GM12878 (cell line): Measurements from ENCODE around the gene PPM1A.

ENCODE experiments used
- CBX5 ChIP-seq: sonication (generic); IDR thresholded peaks from 2 replicates; pipeline ENCODE4 v1.6.1; 2016; ENCODE audit warnings: low read depth, moderate library complexity, mild to moderate bottlenecking, inconsistent platforms
- EZH2 ChIP-seq: IDR thresholded peaks from 2 replicates; pipeline ENCODE4 v1.6.1; 2012; ENCODE audit warnings: low read depth, mild to moderate bottlenecking, control low read depth, inconsistent platforms, low read length, borderline replicate concordance; ENCODE audit not compliant: control insufficient read depth
- FOXK2 ChIP-seq: fragments of 450-650 bp; IDR thresholded peaks from 2 replicates; pipeline ENCODE4 v1.6.1; 2017; ENCODE audit warnings: mild to moderate bottlenecking, moderate library complexity
- JUND ChIP-seq: IDR thresholded peaks from 2 replicates; pipeline ENCODE4 v1.6.1; 2012; ENCODE audit warnings: low read depth, mild to moderate bottlenecking, low read length, improper control_type of control experiment, moderate library complexity
- SP1 ChIP-seq: IDR thresholded peaks from one replicate; pipeline ENCODE4 v1.6.1; 2011; ENCODE audit warnings: low read depth, low read length
- TF ChIP-seq, protein P1 (sequence below), 3 experiments: IDR thresholded peaks in 2 of 3; conservative IDR thresholded peaks in 1 of 3; 2 replicates each; pipeline ENCODE4 v1.5.1; 2011; ENCODE audit warnings: low read depth in 3 of 3, low read length in 3 of 3, mild to moderate bottlenecking in 3 of 3, control low read depth in 2 of 3, moderate library complexity in 2 of 3, inconsistent platforms in 1 of 3, mixed read lengths in 1 of 3; ENCODE audit not compliant: control insufficient read depth in 2 of 3, insufficient read depth in 1 of 3; ENCODE audit errors: extremely low read depth in 1 of 3
- TF ChIP-seq, protein P2 (sequence below): fragments of 150-350 bp; IDR thresholded peaks from 2 replicates; pipeline ENCODE4 v1.6.1; 2016; ENCODE audit warnings: low read depth, low read length
- TF ChIP-seq, protein P3 (sequence below): IDR thresholded peaks from 2 replicates; pipeline ENCODE4 v1.6.1; 2011; ENCODE audit warnings: low read depth, mild to moderate bottlenecking, low read length, moderate library complexity, borderline replicate concordance; ENCODE audit errors: extremely low read depth
- TF ChIP-seq, protein P4 (sequence below): IDR thresholded peaks from 2 replicates; pipeline ENCODE4 v1.6.1; 2011; ENCODE audit warnings: low read depth, low read length, improper control_type of control experiment, borderline replicate concordance
- TF ChIP-seq, protein P5 (sequence below): IDR thresholded peaks from 2 replicates; pipeline ENCODE4 v1.6.1; 2012; ENCODE audit warnings: mild to moderate bottlenecking, low read depth, low read length

DNA sequence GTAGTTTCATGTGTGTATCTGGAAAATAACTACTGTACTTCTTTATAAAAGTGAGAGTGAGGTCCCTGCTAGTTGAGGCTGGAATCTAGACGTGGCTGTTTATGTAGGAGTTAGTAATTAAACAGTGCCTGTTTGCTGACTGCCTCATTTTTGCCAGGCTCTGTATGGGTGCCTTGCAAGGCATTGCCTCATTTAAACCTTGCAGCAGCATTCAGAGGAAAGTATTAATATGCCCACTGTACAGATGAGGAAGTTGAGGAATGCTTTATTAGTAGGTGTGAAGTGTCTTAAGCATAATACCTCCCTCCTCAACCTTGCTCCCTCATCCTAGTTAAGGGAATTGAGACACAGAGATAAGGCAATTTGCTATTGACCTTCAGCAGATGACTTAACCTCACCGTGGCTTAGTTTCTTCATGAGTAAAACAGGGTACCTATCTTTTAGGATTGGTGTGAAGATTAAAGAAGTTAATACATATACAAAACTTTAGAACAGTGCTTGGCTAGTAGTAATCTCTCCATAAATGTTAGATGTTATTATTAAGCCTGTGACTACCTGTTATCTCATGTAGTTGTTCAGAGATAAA is 28.7 kb downstream of the PPM1A start:
- TF ChIP-seq FOXK2, result no peak
- no peak for TF ChIP-seq EZH2
- TF ChIP-seq, protein P1, sequence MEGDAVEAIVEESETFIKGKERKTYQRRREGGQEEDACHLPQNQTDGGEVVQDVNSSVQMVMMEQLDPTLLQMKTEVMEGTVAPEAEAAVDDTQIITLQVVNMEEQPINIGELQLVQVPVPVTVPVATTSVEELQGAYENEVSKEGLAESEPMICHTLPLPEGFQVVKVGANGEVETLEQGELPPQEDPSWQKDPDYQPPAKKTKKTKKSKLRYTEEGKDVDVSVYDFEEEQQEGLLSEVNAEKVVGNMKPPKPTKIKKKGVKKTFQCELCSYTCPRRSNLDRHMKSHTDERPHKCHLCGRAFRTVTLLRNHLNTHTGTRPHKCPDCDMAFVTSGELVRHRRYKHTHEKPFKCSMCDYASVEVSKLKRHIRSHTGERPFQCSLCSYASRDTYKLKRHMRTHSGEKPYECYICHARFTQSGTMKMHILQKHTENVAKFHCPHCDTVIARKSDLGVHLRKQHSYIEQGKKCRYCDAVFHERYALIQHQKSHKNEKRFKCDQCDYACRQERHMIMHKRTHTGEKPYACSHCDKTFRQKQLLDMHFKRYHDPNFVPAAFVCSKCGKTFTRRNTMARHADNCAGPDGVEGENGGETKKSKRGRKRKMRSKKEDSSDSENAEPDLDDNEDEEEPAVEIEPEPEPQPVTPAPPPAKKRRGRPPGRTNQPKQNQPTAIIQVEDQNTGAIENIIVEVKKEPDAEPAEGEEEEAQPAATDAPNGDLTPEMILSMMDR (IDR thresholded peaks at IDR 0.05 in 2 of 3, conservative IDR thresholded peaks at IDR 0.05 in 1 of 3; ENCODE audit: control insufficient read depth in 2 of 3, extremely low read depth in 1 of 3, insufficient read depth in 1 of 3, low read depth in 3 of 3, low read length in 3 of 3), result no peak
- TF ChIP-seq, protein P2, sequence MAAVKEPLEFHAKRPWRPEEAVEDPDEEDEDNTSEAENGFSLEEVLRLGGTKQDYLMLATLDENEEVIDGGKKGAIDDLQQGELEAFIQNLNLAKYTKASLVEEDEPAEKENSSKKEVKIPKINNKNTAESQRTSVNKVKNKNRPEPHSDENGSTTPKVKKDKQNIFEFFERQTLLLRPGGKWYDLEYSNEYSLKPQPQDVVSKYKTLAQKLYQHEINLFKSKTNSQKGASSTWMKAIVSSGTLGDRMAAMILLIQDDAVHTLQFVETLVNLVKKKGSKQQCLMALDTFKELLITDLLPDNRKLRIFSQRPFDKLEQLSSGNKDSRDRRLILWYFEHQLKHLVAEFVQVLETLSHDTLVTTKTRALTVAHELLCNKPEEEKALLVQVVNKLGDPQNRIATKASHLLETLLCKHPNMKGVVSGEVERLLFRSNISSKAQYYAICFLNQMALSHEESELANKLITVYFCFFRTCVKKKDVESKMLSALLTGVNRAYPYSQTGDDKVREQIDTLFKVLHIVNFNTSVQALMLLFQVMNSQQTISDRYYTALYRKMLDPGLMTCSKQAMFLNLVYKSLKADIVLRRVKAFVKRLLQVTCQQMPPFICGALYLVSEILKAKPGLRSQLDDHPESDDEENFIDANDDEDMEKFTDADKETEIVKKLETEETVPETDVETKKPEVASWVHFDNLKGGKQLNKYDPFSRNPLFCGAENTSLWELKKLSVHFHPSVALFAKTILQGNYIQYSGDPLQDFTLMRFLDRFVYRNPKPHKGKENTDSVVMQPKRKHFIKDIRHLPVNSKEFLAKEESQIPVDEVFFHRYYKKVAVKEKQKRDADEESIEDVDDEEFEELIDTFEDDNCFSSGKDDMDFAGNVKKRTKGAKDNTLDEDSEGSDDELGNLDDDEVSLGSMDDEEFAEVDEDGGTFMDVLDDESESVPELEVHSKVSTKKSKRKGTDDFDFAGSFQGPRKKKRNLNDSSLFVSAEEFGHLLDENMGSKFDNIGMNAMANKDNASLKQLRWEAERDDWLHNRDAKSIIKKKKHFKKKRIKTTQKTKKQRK, result no peak
- TF ChIP-seq, protein P3, sequence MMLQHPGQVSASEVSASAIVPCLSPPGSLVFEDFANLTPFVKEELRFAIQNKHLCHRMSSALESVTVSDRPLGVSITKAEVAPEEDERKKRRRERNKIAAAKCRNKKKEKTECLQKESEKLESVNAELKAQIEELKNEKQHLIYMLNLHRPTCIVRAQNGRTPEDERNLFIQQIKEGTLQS, result no peak
- TF ChIP-seq, protein P4, sequence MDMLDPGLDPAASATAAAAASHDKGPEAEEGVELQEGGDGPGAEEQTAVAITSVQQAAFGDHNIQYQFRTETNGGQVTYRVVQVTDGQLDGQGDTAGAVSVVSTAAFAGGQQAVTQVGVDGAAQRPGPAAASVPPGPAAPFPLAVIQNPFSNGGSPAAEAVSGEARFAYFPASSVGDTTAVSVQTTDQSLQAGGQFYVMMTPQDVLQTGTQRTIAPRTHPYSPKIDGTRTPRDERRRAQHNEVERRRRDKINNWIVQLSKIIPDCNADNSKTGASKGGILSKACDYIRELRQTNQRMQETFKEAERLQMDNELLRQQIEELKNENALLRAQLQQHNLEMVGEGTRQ, result no peak
- TF ChIP-seq JUND, result no peak
- no peak for TF ChIP-seq CBX5
- TF ChIP-seq, protein P5, sequence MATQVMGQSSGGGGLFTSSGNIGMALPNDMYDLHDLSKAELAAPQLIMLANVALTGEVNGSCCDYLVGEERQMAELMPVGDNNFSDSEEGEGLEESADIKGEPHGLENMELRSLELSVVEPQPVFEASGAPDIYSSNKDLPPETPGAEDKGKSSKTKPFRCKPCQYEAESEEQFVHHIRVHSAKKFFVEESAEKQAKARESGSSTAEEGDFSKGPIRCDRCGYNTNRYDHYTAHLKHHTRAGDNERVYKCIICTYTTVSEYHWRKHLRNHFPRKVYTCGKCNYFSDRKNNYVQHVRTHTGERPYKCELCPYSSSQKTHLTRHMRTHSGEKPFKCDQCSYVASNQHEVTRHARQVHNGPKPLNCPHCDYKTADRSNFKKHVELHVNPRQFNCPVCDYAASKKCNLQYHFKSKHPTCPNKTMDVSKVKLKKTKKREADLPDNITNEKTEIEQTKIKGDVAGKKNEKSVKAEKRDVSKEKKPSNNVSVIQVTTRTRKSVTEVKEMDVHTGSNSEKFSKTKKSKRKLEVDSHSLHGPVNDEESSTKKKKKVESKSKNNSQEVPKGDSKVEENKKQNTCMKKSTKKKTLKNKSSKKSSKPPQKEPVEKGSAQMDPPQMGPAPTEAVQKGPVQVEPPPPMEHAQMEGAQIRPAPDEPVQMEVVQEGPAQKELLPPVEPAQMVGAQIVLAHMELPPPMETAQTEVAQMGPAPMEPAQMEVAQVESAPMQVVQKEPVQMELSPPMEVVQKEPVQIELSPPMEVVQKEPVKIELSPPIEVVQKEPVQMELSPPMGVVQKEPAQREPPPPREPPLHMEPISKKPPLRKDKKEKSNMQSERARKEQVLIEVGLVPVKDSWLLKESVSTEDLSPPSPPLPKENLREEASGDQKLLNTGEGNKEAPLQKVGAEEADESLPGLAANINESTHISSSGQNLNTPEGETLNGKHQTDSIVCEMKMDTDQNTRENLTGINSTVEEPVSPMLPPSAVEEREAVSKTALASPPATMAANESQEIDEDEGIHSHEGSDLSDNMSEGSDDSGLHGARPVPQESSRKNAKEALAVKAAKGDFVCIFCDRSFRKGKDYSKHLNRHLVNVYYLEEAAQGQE, result no peak
- no peak for TF ChIP-seq SP1
